HUDEP-2 (cell line): ENCODE results near the gene HBEGF.

ENCODE experiments used
- DNase-seq, 76 experiments: peaks; one replicate each; lab custom pipeline; 2025; ENCODE audit not compliant: unreplicated experiment in 76 of 76; lab: John Stamatoyannopoulos, UW

HBEGF gene

GRCh38 chr5:140361901-140362300 is 15.5 kb upstream of the HBEGF start:
- no peak for DNase-seq

- DNase-seq = no peak
Observed at GRCh38 chr5:140360681-140361479, 14.5 kb upstream of the HBEGF start.

GRCh38 chr5:140360101-140360500 is 13.7 kb upstream of the HBEGF start, which contains the start of gene SLC4A9:
Gene SLC4A9, plus strand, starts transcription at chr5:140360194. Its CDS starts 43 bp downstream, at chr5:140360237.
- no peak for DNase-seq

DNA sequence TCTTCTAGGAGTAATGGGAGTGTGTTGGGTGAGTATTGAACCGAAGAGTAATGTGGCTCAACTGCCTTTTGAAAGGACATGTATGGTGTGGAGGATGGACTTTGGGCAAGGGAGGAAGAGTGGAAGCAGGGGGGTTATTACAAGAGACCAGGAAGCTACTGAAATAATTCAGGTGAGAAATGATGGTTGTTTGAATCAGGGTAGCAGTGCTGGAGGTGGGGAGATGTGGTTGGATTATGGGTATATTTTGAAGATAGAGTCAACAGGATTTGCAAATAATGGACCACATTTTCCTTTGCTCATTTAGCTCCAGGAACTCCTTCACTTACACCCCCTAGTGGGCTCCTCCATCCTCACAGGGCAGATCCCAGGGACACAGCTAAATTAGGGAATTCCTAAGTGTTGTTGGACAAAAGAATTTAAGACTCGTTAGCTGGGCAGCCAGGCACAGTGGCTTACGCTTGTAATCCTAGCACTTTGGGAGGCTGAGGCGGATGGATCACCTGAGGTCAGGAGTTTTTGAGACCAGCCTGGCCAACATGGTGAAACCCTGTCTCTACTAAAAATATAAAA is 12.4 kb upstream of the HBEGF start:
- no peak for DNase-seq

DNA sequence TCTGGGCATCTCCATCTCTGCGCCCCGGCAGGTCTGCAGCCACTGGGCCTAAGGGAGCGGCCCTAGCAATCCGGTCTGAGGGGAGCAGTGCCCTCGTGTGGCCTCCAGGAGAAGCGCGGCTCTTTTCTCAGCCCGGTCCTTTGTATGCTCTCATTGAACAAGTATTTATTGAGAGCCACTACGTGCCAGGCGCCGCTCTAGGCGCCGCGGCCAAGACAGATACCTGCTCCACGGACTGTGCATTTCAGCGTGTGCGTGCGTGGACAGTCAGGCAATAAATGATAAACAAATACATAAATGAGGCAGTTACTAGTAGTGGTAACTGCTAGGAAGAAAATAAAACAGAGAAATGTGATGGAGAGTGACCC is 11.3 kb upstream of the HBEGF start:
- DNase-seq = peak in 70 of 76 experiments; percentile 3 to 80 (median 50)

GRCh38 chr5:140356853-140357725 is 10.7 kb upstream of the HBEGF start:
- DNase-seq = no peak

DNA sequence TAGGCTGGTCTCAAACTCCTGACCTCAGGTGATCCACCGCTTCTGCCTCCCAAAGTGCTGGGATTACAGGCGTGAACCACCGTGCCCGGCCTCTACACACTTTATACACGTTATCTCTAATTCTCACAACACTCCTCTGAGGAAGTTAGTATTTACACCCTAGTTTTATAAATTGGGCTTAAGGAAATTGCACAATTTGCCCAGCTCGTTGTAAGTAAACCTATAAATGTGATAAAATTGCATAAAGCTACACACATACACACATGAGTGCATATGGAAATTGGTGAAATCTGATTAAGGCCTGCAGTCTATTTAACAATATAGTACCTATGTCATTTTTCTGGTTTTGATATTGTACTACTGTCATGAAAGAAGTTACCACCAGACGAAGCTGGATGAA is 9.1 kb upstream of the HBEGF start:
- no peak for DNase-seq

- peak in 47 of 76 experiments; percentile 6 to 79 (median 55) for DNase-seq
Observed at GRCh38 chr5:140351609-140352334, 5.4 kb upstream of the HBEGF start.

DNA sequence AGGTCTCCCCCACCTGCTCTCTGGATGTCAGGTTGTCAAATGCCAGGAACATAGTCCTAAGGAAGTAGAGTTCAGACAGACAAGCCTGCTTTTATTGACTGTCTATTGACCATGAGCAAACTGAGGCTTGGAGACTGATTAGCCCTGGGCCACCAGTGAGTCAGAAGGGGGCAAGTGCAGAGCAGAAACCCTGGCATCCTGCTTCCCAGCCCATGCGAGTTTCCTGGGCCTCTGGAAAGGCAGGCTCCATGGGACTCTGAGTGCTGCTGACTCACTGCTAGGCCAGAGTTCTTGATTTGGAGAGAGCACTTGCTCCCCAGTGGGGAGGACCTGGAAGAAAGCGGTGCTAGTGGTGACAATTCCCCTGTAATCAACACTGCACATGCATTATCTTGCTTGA is 2.8 kb upstream of the HBEGF start:
- no peak for DNase-seq

DNA sequence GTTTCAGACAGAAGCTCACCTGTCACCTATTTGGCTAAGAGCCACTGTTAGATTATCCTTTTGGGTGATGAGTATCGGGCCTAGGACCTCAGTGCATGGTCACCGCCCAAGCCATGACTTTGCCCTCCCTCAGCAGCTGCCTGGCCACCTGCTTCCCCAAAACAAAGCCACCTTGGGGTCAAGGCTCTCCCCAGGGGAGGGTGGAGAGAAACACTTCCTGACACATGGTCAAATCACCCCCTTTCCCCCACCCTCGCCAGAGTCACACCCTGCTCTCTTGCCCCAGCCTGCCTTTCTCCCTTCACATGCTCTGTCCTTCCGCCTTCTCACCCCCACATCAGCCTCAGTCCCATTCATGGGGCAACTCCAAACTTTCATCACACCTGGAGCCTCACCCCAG is 1.7 kb upstream of the HBEGF start:
- no peak for DNase-seq

DNA sequence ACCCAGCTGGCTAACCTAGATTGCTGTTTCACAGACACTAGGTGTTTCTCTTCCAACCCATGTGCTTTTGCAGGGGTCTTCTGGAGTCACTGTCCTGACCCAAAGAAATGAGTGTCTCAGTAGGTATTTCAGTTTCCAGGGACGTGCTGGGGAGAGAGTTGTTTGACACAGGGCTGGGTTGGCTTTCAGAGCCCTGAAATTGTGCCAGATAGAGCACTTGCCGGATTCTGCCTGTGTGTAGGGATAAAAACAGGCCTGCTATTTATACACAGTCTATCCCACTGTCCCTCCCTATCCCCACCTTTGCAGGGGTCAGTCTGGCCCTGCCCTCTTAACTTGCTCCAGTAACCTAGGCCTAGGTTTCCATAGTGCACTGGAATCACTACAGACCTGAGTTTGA is 957 bp upstream of the HBEGF start:
- DNase-seq = no peak

- peak in 1 of 76 experiments; percentile 43 for DNase-seq
Observed at GRCh38 chr5:140345919-140346347, 470 bp downstream of the HBEGF start.

DNA sequence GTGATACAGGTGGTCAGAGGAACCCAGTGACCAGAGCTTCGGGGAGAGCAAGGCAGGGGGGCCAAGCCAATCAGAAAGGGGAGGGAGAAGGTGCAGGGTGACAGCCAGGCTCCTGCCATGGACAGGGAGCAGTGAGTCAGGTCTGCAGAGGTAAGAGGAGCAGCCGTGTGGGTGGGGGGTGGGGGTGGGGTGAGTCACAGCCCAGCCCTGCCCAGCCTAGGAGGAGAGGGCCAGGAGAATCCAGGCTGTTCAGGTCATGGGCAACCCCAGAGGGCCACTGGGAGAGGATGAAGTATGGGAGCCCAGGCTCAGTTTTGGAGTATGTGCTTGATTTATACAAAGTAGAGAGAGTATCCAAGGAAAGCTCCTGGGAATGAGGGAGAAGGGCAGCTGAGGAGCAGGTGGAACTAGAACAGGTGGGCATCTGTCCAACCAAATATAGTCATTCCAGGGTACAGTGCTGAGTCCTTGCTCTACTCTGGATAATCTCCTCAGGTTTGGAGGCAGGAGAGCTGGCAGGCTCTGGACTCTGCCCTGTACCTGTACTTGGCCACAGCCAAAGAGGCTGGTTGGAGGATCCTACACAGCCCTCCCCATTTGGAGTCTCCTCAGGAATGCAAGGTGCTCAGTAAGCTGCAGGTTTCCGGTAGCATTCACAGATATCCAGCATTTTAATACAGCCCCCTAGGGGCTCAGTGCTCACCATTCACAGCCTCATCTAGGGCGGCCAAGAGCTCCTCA is 1.6 kb downstream of the HBEGF start:
- no peak for DNase-seq

DNA sequence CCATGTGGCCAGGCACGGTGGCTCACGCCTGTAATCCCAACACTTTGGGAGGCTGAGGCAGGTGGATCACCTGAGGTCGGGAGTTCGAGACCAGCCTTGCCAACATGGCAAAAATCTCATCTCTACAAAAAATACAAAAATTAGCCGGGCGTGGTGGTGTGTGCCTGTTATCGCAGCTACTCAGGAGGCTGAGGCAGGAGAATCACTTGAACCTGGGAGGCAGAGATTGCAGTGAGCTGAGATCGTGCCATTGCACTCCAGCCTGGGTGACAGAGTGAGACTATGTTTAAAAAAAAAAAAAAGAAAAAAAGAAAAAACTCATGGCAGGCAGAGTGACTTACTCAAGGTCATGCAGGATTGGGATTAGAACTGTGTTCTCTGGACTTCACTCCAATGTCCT is 2.6 kb downstream of the HBEGF start:
- DNase-seq = peak in 1 of 76 experiments; percentile 15

GRCh38 chr5:140342896-140343295 is 3.5 kb downstream of the HBEGF start:
- no peak for DNase-seq

GRCh38 chr5:140342287-140342686 is 4.1 kb downstream of the HBEGF start:
- DNase-seq = no peak

DNA sequence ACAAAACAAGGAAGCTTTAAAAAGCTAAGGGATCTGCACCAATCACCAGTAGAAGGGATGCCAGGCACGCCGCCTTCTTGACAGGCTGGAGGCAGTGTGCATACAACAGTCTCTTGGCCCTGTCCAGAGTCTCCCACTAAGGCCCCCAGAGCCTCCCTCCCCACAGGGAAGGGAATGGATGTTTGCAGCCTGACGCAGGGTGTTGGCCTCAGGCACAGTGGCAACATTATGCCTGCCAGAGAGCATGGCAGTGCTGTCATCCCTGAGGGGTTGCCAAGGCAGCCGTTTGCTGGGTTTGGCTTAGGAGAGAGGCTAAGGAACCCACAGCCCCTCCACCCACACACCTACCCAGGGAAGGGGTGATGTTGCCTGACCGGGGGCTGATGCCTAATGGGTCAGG is 4.8 kb downstream of the HBEGF start:
- no peak for DNase-seq

- no peak for DNase-seq
Observed at GRCh38 chr5:140340605-140341121, 5.7 kb downstream of the HBEGF start.

- no peak for DNase-seq
Observed at GRCh38 chr5:140339636-140340035, 6.8 kb downstream of the HBEGF start.

- no peak for DNase-seq
Observed at GRCh38 chr5:140338908-140339307, 7.5 kb downstream of the HBEGF start.
